K562 (cell line): ENCODE results near the gene UQCR11. TPM values are rescaled to one million over a fixed set of nuclear protein-coding genes. Genes with fewer than 3 reads are reported as not detected.

ENCODE experiments used
- CHD4 ChIP-seq: fragments of 200-600 bp; sonication (generic); IDR thresholded peaks from 3 replicates; pipeline ENCODE4 v1.6.1; 2012; ENCODE audit warnings: low read depth, mild to moderate bottlenecking, mixed read lengths, low read length, inconsistent platforms; ENCODE audit not compliant: insufficient read depth, insufficient replicate concordance, poor library complexity, severe bottlenecking
- CLOCK ChIP-seq: fragments of 250-450 bp; sonication (Bioruptor Pico); IDR thresholded peaks from 2 replicates; pipeline ENCODE4 v1.4.0; 2020; ENCODE audit warnings: mild to moderate bottlenecking, moderate library complexity, borderline replicate concordance
- ELF2 ChIP-seq: fragments of 250-450 bp; sonication (Bioruptor Pico); IDR thresholded peaks from 2 replicates; pipeline ENCODE4 v1.5.0; 2021; ENCODE audit warnings: mild to moderate bottlenecking
- ESRRA ChIP-seq: fragments of 450-650 bp; IDR thresholded peaks from 2 replicates; pipeline ENCODE4 v1.6.1; 2014; ENCODE audit warnings: low read depth, mild to moderate bottlenecking, moderate library complexity, borderline replicate concordance
- ETV6 ChIP-seq, 3 experiments: fragments of 150-350 bp in 1 of 3; sonication (generic) in 1 of 3; formaldehyde crosslinking in 1 of 3; IDR thresholded peaks; 2 replicates each; pipeline versions ENCODE4 v1.6.1 to v1.8.0; 2014 to 2022; ENCODE audit warnings: borderline replicate concordance in 2 of 3, low read depth in 2 of 3, antibody characterized with exemption in 1 of 3, low read length in 1 of 3, mild to moderate bottlenecking in 1 of 3, missing genetic modification reagents in 1 of 3
- GABPB2 ChIP-seq: fragments of 250-450 bp; sonication (Bioruptor Pico); conservative IDR thresholded peaks from 2 replicates; pipeline ENCODE4 v1.5.1; 2021; ENCODE audit warnings: mild to moderate bottlenecking
- HNRNPLL ChIP-seq: fragments of 200-400 bp; formaldehyde crosslinking; IDR thresholded peaks from 2 replicates; pipeline ENCODE4 v1.6.1; 2017; ENCODE audit warnings: low read length, low read depth, mild to moderate bottlenecking; ENCODE audit not compliant: poor library complexity, severe bottlenecking
- L3MBTL2 ChIP-seq: fragments of 450-650 bp; IDR thresholded peaks from 2 replicates; pipeline ENCODE4 v1.6.1; 2016; ENCODE audit warnings: mild to moderate bottlenecking, moderate library complexity
- NFE2 ChIP-seq: IDR thresholded peaks from 2 replicates; pipeline ENCODE4 v1.6.1; 2014; ENCODE audit warnings: antibody characterized with exemption, low read depth
- NFIX ChIP-seq: fragments of 250-450 bp; sonication (Bioruptor Pico); IDR thresholded peaks from 2 replicates; pipeline ENCODE4 v1.4.0; 2020; ENCODE audit warnings: low read depth, mild to moderate bottlenecking, moderate library complexity
- NR2C1 ChIP-seq, 2 experiments: fragments of 450-650 bp; IDR thresholded peaks; 2 replicates each; pipeline ENCODE4 v1.6.1; 2017; ENCODE audit warnings: mild to moderate bottlenecking in 2 of 2, antibody characterized with exemption in 1 of 2, inconsistent platforms in 1 of 2, missing compliant biosample characterization in 1 of 2, missing genetic modification characterization in 1 of 2
- PHF21A ChIP-seq: fragments of 450-650 bp; IDR thresholded peaks from 2 replicates; pipeline ENCODE4 v1.6.1; 2017; ENCODE audit warnings: low read depth, borderline replicate concordance
- POLR2A ChIP-seq: fragments of 450-650 bp; conservative IDR thresholded peaks from 2 replicates; pipeline ENCODE4 v1.6.1; 2016
- PYGO2 ChIP-seq: fragments of 450-650 bp; IDR thresholded peaks from 2 replicates; pipeline ENCODE4 v1.6.1; 2016; ENCODE audit warnings: mild to moderate bottlenecking, missing genetic modification characterization, moderate library complexity, missing compliant biosample characterization
- RBM14 ChIP-seq: fragments of 200-400 bp; formaldehyde crosslinking; IDR thresholded peaks from 2 replicates; pipeline ENCODE4 v1.6.1; 2018; ENCODE audit warnings: low read depth, mild to moderate bottlenecking, low read length, moderate library complexity, borderline replicate concordance; ENCODE audit not compliant: insufficient read depth
- RBM15 ChIP-seq: fragments of 200-400 bp; formaldehyde crosslinking; IDR thresholded peaks from 2 replicates; pipeline ENCODE4 v1.6.1; 2018; ENCODE audit warnings: mild to moderate bottlenecking, low read length, moderate library complexity; ENCODE audit not compliant: insufficient read depth
- SAFB ChIP-seq: fragments of 200-400 bp; formaldehyde crosslinking; IDR thresholded peaks from 2 replicates; pipeline ENCODE4 v1.6.1; 2017; ENCODE audit warnings: low read depth, low read length, borderline replicate concordance
- ZFP36 ChIP-seq: fragments of 150-350 bp; IDR thresholded peaks from 2 replicates; pipeline ENCODE4 v1.6.1; 2018; ENCODE audit warnings: low read length, low read depth; ENCODE audit not compliant: partially characterized antibody
- ZNF24 ChIP-seq: fragments of 450-650 bp; IDR thresholded peaks from 2 replicates; pipeline ENCODE4 v1.6.1; 2016
- ZNF311 ChIP-seq: fragments of 250-450 bp; sonication (Bioruptor Pico); IDR thresholded peaks from 2 replicates; pipeline ENCODE4 v1.4.0; 2020; ENCODE audit warnings: mild to moderate bottlenecking, moderate library complexity
- polyA plus RNA-seq, 8 experiments: library from polyadenylated mRNA; depleted of rRNA in 4 of 8; stranded (reverse) in 5 of 8; unstranded in 3 of 8; fragments of >200 nt; fragmentation: Nextera tagmentation in 2 of 8; fragmentation: Illumina TruSeq in 1 of 8; extraction: Ambion mirVana in 2 of 8; extraction: Trizol in 1 of 8; gene quantifications; 2 replicates each; pipeline versions ENCODE4 v1.2.1 to v1.2.3, GENCODE V29; 2011 to 2014; ENCODE audit warnings: inconsistent platforms in 1 of 8, missing spikeins in 1 of 8
- total RNA-seq, 7 experiments: library from RNA; depleted of rRNA in 6 of 7; stranded (reverse); fragments of >200 nt in 6 of 7; fragmentation: Illumina TruSeq in 2 of 7; extraction: Trizol in 2 of 7; gene quantifications; 2 replicates each; pipeline versions ENCODE4 v1.2.1 to v1.2.3, GENCODE V29; 2011 to 2021; ENCODE audit warnings: low replicate concordance in 1 of 7
- TF ChIP-seq, protein P1 (sequence below): sonication (generic); formaldehyde crosslinking; IDR thresholded peaks from 2 replicates; pipeline ENCODE4 v1.8.0; 2023; ENCODE audit warnings: mild to moderate bottlenecking, missing genetic modification reagents

The UQCR11 gene
- total and polyA plus RNA-seq, 9 of the 15 experiments (the other 6 are each of a cell fraction or from before 2014, with no cell fraction given): 57.6 to 394 (median 259) TPM

DNA sequence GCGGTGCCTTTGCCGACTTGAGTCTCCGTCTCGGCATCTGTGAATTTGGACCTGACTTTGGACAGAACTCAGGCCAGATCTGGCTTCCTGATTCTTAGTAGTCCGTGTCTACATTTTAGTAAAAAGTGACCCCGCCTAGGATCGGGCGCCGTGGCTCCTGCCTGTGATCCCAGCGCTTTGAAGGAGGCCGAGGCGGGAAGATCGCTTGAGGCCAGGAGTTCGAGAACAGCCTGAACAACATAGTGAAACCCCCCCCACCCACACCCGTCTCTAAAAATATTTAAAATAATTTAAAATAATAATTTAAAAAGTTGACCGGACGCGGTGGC, 48.0 kb upstream of the UQCR11 start (continued):
- TF ChIP-seq CHD4 (peak; percentile 90), RBM14 (no peak), L3MBTL2 (no peak; the same call in 1 of the 2 replicates), CLOCK (CRISPR knock-in tag) (no peak), NR2C1 (IDR thresholded peaks at IDR 0.05) (no peak), NR2C1 (tag; IDR thresholded peaks at IDR 0.05) (no peak), GABPB2 (CRISPR knock-in tag) (no peak), PHF21A (no peak), RBM15 (no peak), HNRNPLL (peak; percentile 6), NFIX (no peak), PYGO2 (no peak), ZNF24 (no peak), ESRRA (no peak), ZNF311 (0 out of 2 replicates have a peak, but pooled peaks have one; percentile 34), ELF2 (CRISPR knock-in tag) (0 out of 2 replicates have a peak, but pooled peaks have one; percentile 63), NFE2 (no peak), POLR2A (0 out of 2 replicates have a peak, but pooled peaks have one; percentile 6), ZFP36 (no peak), ETV6 (IDR thresholded peaks at IDR 0.05; ENCODE audit: borderline replicate concordance in 1 of 2, low read depth in 2 of 2, low read length in 1 of 2) (no peak), ETV6 (CRISPR knock-in tag; IDR thresholded peaks at IDR 0.05; ENCODE audit: borderline replicate concordance) (no peak), SAFB (no peak)
- TF ChIP-seq, protein P1, sequence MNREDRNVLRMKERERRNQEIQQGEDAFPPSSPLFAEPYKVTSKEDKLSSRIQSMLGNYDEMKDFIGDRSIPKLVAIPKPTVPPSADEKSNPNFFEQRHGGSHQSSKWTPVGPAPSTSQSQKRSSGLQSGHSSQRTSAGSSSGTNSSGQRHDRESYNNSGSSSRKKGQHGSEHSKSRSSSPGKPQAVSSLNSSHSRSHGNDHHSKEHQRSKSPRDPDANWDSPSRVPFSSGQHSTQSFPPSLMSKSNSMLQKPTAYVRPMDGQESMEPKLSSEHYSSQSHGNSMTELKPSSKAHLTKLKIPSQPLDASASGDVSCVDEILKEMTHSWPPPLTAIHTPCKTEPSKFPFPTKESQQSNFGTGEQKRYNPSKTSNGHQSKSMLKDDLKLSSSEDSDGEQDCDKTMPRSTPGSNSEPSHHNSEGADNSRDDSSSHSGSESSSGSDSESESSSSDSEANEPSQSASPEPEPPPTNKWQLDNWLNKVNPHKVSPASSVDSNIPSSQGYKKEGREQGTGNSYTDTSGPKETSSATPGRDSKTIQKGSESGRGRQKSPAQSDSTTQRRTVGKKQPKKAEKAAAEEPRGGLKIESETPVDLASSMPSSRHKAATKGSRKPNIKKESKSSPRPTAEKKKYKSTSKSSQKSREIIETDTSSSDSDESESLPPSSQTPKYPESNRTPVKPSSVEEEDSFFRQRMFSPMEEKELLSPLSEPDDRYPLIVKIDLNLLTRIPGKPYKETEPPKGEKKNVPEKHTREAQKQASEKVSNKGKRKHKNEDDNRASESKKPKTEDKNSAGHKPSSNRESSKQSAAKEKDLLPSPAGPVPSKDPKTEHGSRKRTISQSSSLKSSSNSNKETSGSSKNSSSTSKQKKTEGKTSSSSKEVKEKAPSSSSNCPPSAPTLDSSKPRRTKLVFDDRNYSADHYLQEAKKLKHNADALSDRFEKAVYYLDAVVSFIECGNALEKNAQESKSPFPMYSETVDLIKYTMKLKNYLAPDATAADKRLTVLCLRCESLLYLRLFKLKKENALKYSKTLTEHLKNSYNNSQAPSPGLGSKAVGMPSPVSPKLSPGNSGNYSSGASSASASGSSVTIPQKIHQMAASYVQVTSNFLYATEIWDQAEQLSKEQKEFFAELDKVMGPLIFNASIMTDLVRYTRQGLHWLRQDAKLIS (CRISPR knock-in tag): peak; percentile 86; the same call in 1 of the 2 replicates
